ENCODE data around the gene JAG2. TPM values are rescaled to one million over a fixed set of nuclear protein-coding genes. Genes with fewer than 3 reads are reported as not detected.
A peak's percentile ranks its signal among the peaks of the same experiment; 100 is the strongest.

The JAG2 gene
- total RNA-seq, 4 donors from 2014 or later = 5.4 to 29.9 (median 6.6) TPM

- peaks cover 34% of the 10 kb centered on the region for H3K27me3 ChIP-seq
- TF ChIP-seq CTCF (IDR thresholded peaks at IDR 0.05) (no peak), EP300 (IDR thresholded peaks at IDR 0.05; ENCODE audit: low read depth) (no peak), POLR2AphosphoS5 (IDR thresholded peaks at IDR 0.05) (no peak), POLR2A (IDR thresholded peaks at IDR 0.05) (no peak)
- no peaks in the 10 kb centered on the region for H3K9me3 ChIP-seq
- no peaks in the 10 kb centered on the region for H3K36me3 ChIP-seq
- intact Hi-C loops (cut with DNase I; ENCODE audit: low total_unique reads) (no loop called here), in situ Hi-C loops (cut with MboI; ENCODE audit: low pct_ligation_motif_present in 1 of 4, low pct_unique_long_range_greater_than_20kb in 1 of 4, low sequenced_read_pairs in 3 of 4) (no loop called here)
- H3K27ac ChIP-seq = no peak overlapping the region
- WGBS, 2 donors (ENCODE audit: low coverage in 1 of 2) = 60 to 88% methylated on average over 1 to 28 of the region's 32 CpGs
- peaks cover 0 to 27% (median 18%) of the 10 kb centered on the region in 4 donors for H3K4me1 ChIP-seq
- DNase-seq = no peak
- no peak overlapping the region for H3K4me3 ChIP-seq
These were observed 2.7 kb downstream of the JAG2 start for GRCh38 chr14:105165761-105166485.

GRCh38 chr14:105165134-105165704 lies 3.4 kb downstream of the JAG2 start:
- TF ChIP-seq EP300 (IDR thresholded peaks at IDR 0.05; ENCODE audit: low read depth) (no peak), POLR2A (IDR thresholded peaks at IDR 0.05) (no peak), CTCF (IDR thresholded peaks at IDR 0.05) (peak in 1 of 5 experiments; percentile 16)
- H3K27ac ChIP-seq = no peak overlapping the region
- 57% methylated on average over 10 of the region's 10 CpGs; no CpG with 5 or more reads in 1 of the 2 donors for WGBS, 2 donors (ENCODE audit: low coverage in 1 of 2)

GRCh38 chr14:105163040-105163742 lies 5.4 kb downstream of the JAG2 start:
- in situ Hi-C loops (cut with MboI; ENCODE audit: low pct_ligation_motif_present in 1 of 4, low pct_unique_long_range_greater_than_20kb in 1 of 4, low sequenced_read_pairs in 3 of 4) = no loop called here
- WGBS, 2 donors (ENCODE audit: low coverage in 1 of 2) = 92% methylated on average over 17 of the region's 18 CpGs; no CpG with 5 or more reads in 1 of the 2 donors

More at GRCh38 chr14:105165134-105165704, 3.4 kb downstream of the JAG2 start:
- Histone ChIP-seq H3K9me3 (no peaks in the 10 kb centered on the region), H3K4me1 (peaks cover 0 to 22% (median 17%) of the 10 kb centered on the region in 4 donors), H3K27me3 (peaks cover 27% of the 10 kb centered on the region), H3K4me3 (no peak overlapping the region), H3K36me3 (no peaks in the 10 kb centered on the region)
- in situ Hi-C loops (cut with MboI; ENCODE audit: low pct_ligation_motif_present in 1 of 4, low pct_unique_long_range_greater_than_20kb in 1 of 4, low sequenced_read_pairs in 3 of 4) (no loop called here), intact Hi-C loops (cut with DNase I; ENCODE audit: low total_unique reads) (no loop called here)
- peak; percentile 32 for DNase-seq

More at GRCh38 chr14:105163040-105163742, 5.4 kb downstream of the JAG2 start:
- no peak overlapping the region for H3K4me3 ChIP-seq
- peaks cover 13% of the 10 kb centered on the region for H3K27me3 ChIP-seq
- no peak for DNase-seq
- H3K27ac ChIP-seq = no peak overlapping the region
- intact Hi-C loops (cut with DNase I; ENCODE audit: low total_unique reads) = no loop called here
- H3K9me3 ChIP-seq = no peaks in the 10 kb centered on the region
- H3K4me1 ChIP-seq = peaks cover 0 to 18% (median 12%) of the 10 kb centered on the region in 4 donors
- H3K36me3 ChIP-seq = no peaks in the 10 kb centered on the region
- TF ChIP-seq POLR2A (IDR thresholded peaks at IDR 0.05) (no peak), POLR2AphosphoS5 (IDR thresholded peaks at IDR 0.05) (no peak), EP300 (IDR thresholded peaks at IDR 0.05; ENCODE audit: low read depth) (no peak), CTCF (IDR thresholded peaks at IDR 0.05) (no peak)
